HG03280 (cell line): ENCODE data around the gene PTBP3.
A peak's percentile ranks its signal among the peaks of the same experiment; 100 is the strongest.

Experiments
- ATAC-seq: cut with Tn5 transposase; IDR thresholded peaks from one replicate; pipeline ENCODE4 v1.9.1; 2021; ENCODE audit warnings: mild to moderate bottlenecking, moderate library complexity; ENCODE audit not compliant: unreplicated experiment

The PTBP3 gene

GRCh38 chr9:112360047-112360804 lies 26.8 kb upstream of the PTBP3 start:
- no peak for ATAC-seq

GRCh38 chr9:112355427-112355897 lies 22.0 kb upstream of the PTBP3 start:
- ATAC-seq, result no peak

GRCh38 chr9:112354081-112354743 lies 20.8 kb upstream of the PTBP3 start:
- ATAC-seq, result no peak

- no peak for ATAC-seq
Measured at GRCh38 chr9:112352209-112352608, 18.8 kb upstream of the PTBP3 start.

GRCh38 chr9:112351184-112351583 lies 17.8 kb upstream of the PTBP3 start:
- no peak for ATAC-seq

- ATAC-seq, result no peak
Measured at GRCh38 chr9:112349008-112349333, 15.6 kb upstream of the PTBP3 start.

GRCh38 chr9:112348257-112349007 lies 15.0 kb upstream of the PTBP3 start:
- ATAC-seq, result no peak

- ATAC-seq, result no peak
Measured at GRCh38 chr9:112341730-112342129, 8.3 kb upstream of the PTBP3 start.

- no peak for ATAC-seq
Measured at GRCh38 chr9:112339886-112340285, 6.5 kb upstream of the PTBP3 start.

GRCh38 chr9:112338561-112338960 lies 5.1 kb upstream of the PTBP3 start:
- no peak for ATAC-seq

GRCh38 chr9:112337547-112337946 lies 4.1 kb upstream of the PTBP3 start:
- no peak for ATAC-seq

GRCh38 chr9:112334432-112334841 lies 1.0 kb upstream of the PTBP3 start:
- ATAC-seq, result no peak

GRCh38 chr9:112333639-112334431 lies 416 bp upstream of the PTBP3 start:
- ATAC-seq, result peak; percentile 78

- no peak for ATAC-seq
Measured at GRCh38 chr9:112332674-112332976, 794 bp downstream of the PTBP3 start.

- ATAC-seq, result no peak
Measured at GRCh38 chr9:112332214-112332613, 1.2 kb downstream of the PTBP3 start.

- ATAC-seq, result no peak
Measured at GRCh38 chr9:112331674-112331952, 1.8 kb downstream of the PTBP3 start.

- ATAC-seq, result no peak
Measured at GRCh38 chr9:112328545-112328944, 4.9 kb downstream of the PTBP3 start.

- no peak for ATAC-seq
Measured at GRCh38 chr9:112327718-112328450, 5.5 kb downstream of the PTBP3 start.

- peak; percentile 59 for ATAC-seq
Measured at GRCh38 chr9:112326194-112326593, 7.2 kb downstream of the PTBP3 start.

GRCh38 chr9:112325600-112325999 lies 7.8 kb downstream of the PTBP3 start:
- no peak for ATAC-seq

- ATAC-seq, result no peak
Measured at GRCh38 chr9:112325127-112325526, 8.3 kb downstream of the PTBP3 start.
